Measurements from ENCODE around the gene FNDC11.

The FNDC11 gene

GRCh38 chr20:63565021-63565698, 11.2 kb downstream of the FNDC11 start:
- no peak overlapping the region for H3K4me3 ChIP-seq (replicated peaks; ENCODE audit: low read depth, low read length)
- no peaks in the 10 kb centered on the region for H3K27me3 ChIP-seq (replicated peaks; ENCODE audit: control insufficient read depth, insufficient read depth, low read length)
- no peak for DNase-seq (ENCODE audit: extremely low read depth, insufficient read length)
- H3K36me3 ChIP-seq (ENCODE audit: control insufficient read depth, insufficient read depth, low read length): peaks cover 39% of the 10 kb centered on the region
- no peak for TF ChIP-seq CTCF (IDR thresholded peaks at IDR 0.05; ENCODE audit: insufficient read depth, low read length, poor library complexity, severe bottlenecking)

GRCh38 chr20:63565699-63566335, 11.9 kb downstream of the FNDC11 start:
- DNase-seq (ENCODE audit: extremely low read depth, insufficient read length): no peak
- Histone ChIP-seq H3K36me3 (ENCODE audit: control insufficient read depth, insufficient read depth, low read length) (peaks cover 37% of the 10 kb centered on the region), H3K4me3 (replicated peaks; ENCODE audit: low read depth, low read length) (no peak overlapping the region), H3K27me3 (replicated peaks; ENCODE audit: control insufficient read depth, insufficient read depth, low read length) (no peaks in the 10 kb centered on the region)
- no peak for TF ChIP-seq CTCF (IDR thresholded peaks at IDR 0.05; ENCODE audit: insufficient read depth, low read length, poor library complexity, severe bottlenecking)

- Histone ChIP-seq H3K36me3 (ENCODE audit: control insufficient read depth, insufficient read depth, low read length) (peaks cover 31% of the 10 kb centered on the region), H3K27me3 (replicated peaks; ENCODE audit: control insufficient read depth, insufficient read depth, low read length) (no peaks in the 10 kb centered on the region), H3K4me3 (replicated peaks; ENCODE audit: low read depth, low read length) (no peak overlapping the region)
- TF ChIP-seq CTCF (IDR thresholded peaks at IDR 0.05; ENCODE audit: insufficient read depth, low read length, poor library complexity, severe bottlenecking): no peak
- DNase-seq (ENCODE audit: extremely low read depth, insufficient read length): no peak
These were observed 12.6 kb downstream of the FNDC11 start for GRCh38 chr20:63566395-63567135.

- no peaks in the 10 kb centered on the region for H3K27me3 ChIP-seq (replicated peaks; ENCODE audit: control insufficient read depth, insufficient read depth, low read length)
- DNase-seq (ENCODE audit: extremely low read depth, insufficient read length): no peak
- peaks cover 34% of the 10 kb centered on the region for H3K36me3 ChIP-seq (ENCODE audit: control insufficient read depth, insufficient read depth, low read length)
- TF ChIP-seq CTCF (IDR thresholded peaks at IDR 0.05; ENCODE audit: insufficient read depth, low read length, poor library complexity, severe bottlenecking): no peak
- H3K4me3 ChIP-seq (replicated peaks; ENCODE audit: low read depth, low read length): no peak overlapping the region
These were observed 13.1 kb downstream of the FNDC11 start for GRCh38 chr20:63567136-63567385.

GRCh38 chr20:63567386-63568169, 13.6 kb downstream of the FNDC11 start:
- Histone ChIP-seq H3K27me3 (replicated peaks; ENCODE audit: control insufficient read depth, insufficient read depth, low read length) (no peaks in the 10 kb centered on the region), H3K36me3 (ENCODE audit: control insufficient read depth, insufficient read depth, low read length) (peaks cover 32% of the 10 kb centered on the region), H3K4me3 (replicated peaks; ENCODE audit: low read depth, low read length) (no peak overlapping the region; the same call in 1 of the 2 replicates)
- TF ChIP-seq CTCF (IDR thresholded peaks at IDR 0.05; ENCODE audit: insufficient read depth, low read length, poor library complexity, severe bottlenecking): no peak
- peak; percentile 82 for DNase-seq (ENCODE audit: extremely low read depth, insufficient read length)
